HG03558 (cell line): ENCODE measurements around the gene GNG2.

Experiments
- ATAC-seq: cut with Tn5 transposase; IDR thresholded peaks from one replicate; pipeline ENCODE4 v1.9.1; 2021; ENCODE audit warnings: moderate number of reproducible peaks; ENCODE audit not compliant: unreplicated experiment; ENCODE audit errors: extremely low read depth

Gene GNG2

DNA sequence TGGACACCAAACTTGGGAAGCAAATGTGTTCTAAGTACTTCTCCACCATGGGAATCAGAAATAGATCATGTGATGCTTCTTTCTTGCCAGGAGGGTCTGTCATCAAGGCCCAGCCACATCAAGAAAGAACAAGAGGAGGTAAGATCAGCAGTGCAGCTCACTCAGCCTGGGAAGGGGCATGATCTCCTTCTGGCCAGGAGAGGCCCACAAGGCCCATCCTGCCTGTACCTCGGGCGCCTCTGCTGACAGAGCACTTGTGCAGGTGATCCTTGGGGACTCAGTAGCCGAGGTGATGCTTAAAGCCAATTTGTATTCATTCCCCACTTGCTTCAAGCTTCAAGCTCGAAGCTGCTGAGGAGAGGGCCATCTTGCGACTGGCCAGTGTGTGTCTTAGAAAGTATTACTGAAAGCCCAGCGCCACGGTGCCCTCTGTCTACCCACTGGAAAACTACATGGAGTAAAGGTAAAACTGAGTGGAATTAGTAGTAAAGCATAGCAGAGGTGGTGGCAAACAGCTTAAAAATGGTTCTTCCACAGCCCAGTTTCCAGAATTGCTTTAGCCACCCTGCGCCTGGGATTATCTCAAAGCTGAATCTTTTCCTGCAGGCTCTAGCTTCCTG, 155.1 kb downstream of the GNG2 start:
- no peak for ATAC-seq

DNA sequence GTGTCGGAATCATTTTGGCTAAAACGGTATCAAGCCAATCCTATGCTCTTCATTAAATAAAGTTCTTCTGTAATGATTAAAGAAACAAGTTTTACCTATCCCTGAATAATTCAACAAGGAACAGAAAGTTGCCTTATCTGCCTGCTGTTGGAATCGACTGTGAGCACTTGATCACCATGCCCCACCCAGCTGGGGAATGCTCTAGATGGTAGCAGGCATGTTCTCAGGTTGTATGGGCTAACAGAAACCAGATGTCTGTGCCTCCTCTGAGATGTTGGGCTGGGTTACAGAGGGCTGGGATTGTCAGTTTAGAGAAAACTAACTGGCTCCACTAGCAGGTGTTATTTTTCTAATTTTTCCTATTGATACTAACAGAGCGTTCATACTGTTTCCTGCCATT, 157.8 kb downstream of the GNG2 start:
- no peak for ATAC-seq

DNA sequence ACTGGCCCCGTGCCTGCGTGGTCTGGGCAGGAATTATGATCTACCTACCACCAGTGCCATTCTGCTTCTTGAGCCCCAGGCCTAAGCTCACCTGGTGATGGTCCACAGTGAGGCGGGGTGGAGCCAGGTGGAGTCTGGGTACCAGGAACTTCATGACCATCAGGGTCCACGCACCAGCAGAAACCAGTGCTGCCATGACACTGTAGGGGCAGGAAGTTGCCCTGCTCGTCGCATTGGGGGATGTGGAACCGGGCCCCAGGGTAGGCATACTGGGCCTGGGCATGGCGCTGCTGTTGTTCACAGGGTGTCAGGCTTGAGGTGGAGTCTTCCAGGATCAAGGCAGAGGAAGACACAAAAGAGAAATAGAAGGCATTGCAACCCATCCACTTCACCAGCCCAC, 158.6 kb downstream of the GNG2 start:
- no peak for ATAC-seq
